GM19043 (cell line): ENCODE results near the gene ADGRL3.
"Not testable (repeated sequence)": the region's sequence is repeated elsewhere in the genome, so short reads cannot be mapped to it uniquely, and the experiment has no call there.

Experiments used
- ATAC-seq: cut with Tn5 transposase; IDR thresholded peaks from one replicate; pipeline ENCODE4 v1.9.1; 2021; ENCODE audit warnings: low read depth; ENCODE audit not compliant: unreplicated experiment

Gene ADGRL3

GRCh38 chr4:61468024-61468720, 268.0 kb downstream of the ADGRL3 start:
- ATAC-seq: no peak

- no peak for ATAC-seq
Observed at GRCh38 chr4:61473306-61473705, 273.2 kb downstream of the ADGRL3 start.

GRCh38 chr4:61478340-61478739, 278.2 kb downstream of the ADGRL3 start:
- ATAC-seq: no peak

GRCh38 chr4:61485056-61485455, 284.9 kb downstream of the ADGRL3 start:
- no peak for ATAC-seq

GRCh38 chr4:61489927-61490326, 289.8 kb downstream of the ADGRL3 start:
- no peak for ATAC-seq

- no peak for ATAC-seq
Observed at GRCh38 chr4:61493041-61493440, 292.9 kb downstream of the ADGRL3 start.

- no peak for ATAC-seq
Observed at GRCh38 chr4:61493470-61493869, 293.3 kb downstream of the ADGRL3 start.

- no peak for ATAC-seq
Observed at GRCh38 chr4:61500883-61501282, 300.8 kb downstream of the ADGRL3 start.

GRCh38 chr4:61501812-61502211, 301.7 kb downstream of the ADGRL3 start:
- no peak for ATAC-seq

- ATAC-seq: no peak
Observed at GRCh38 chr4:61505773-61506685, 305.9 kb downstream of the ADGRL3 start.

- no peak for ATAC-seq
Observed at GRCh38 chr4:61507091-61507490, 307.0 kb downstream of the ADGRL3 start.

GRCh38 chr4:61509721-61510241, 309.7 kb downstream of the ADGRL3 start:
- ATAC-seq: not testable (repeated sequence)

- ATAC-seq: no peak
Observed at GRCh38 chr4:61511716-61512488, 311.8 kb downstream of the ADGRL3 start.

- ATAC-seq: no peak
Observed at GRCh38 chr4:61514991-61515390, 314.9 kb downstream of the ADGRL3 start.

- no peak for ATAC-seq
Observed at GRCh38 chr4:61517144-61517543, 317.0 kb downstream of the ADGRL3 start.

GRCh38 chr4:61520166-61520565, 320.0 kb downstream of the ADGRL3 start:
- ATAC-seq: no peak

GRCh38 chr4:61520681-61521160, 320.6 kb downstream of the ADGRL3 start:
- ATAC-seq: no peak

- ATAC-seq: no peak
Observed at GRCh38 chr4:61521451-61521850, 321.3 kb downstream of the ADGRL3 start.

- ATAC-seq: no peak
Observed at GRCh38 chr4:61522312-61522711, 322.2 kb downstream of the ADGRL3 start.

- ATAC-seq: no peak
Observed at GRCh38 chr4:61527888-61528287, 327.8 kb downstream of the ADGRL3 start.

- ATAC-seq: no peak
Observed at GRCh38 chr4:61528595-61528994, 328.5 kb downstream of the ADGRL3 start.
